HEK293T (cell line): Measurements from ENCODE around the gene CHAT.

Experiments
- CTCF ChIA-PET: fragments of 350-600 bp; formaldehyde crosslinking; extraction: SDS; loops from one replicate; lab custom pipeline; 2021; ENCODE audit warnings: antibody characterized with exemption, inconsistent platforms; lab: Yijun Ruan, JAX
- POLR2A ChIA-PET: fragments of 350-600 bp; formaldehyde crosslinking; extraction: SDS; loops from one replicate; lab custom pipeline; 2020; ENCODE audit warnings: antibody characterized with exemption, inconsistent platforms; lab: Yijun Ruan, JAX
- DNase-seq: peaks from one replicate; pipeline ENCODE4 v3.0.0; 2012; ENCODE audit warnings: mixed read lengths; ENCODE audit errors: extremely low spot score
- ARNT ChIP-seq: fragments of 450-650 bp; IDR thresholded peaks from 2 replicates; pipeline ENCODE4 v1.6.1; 2017; ENCODE audit warnings: mild to moderate bottlenecking
- BHLHE40 ChIP-seq: fragments of 450-650 bp; IDR thresholded peaks from 2 replicates; pipeline ENCODE4 v1.6.1; 2016; ENCODE audit warnings: mild to moderate bottlenecking, moderate library complexity, borderline replicate concordance
- CTBP1 ChIP-seq: fragments of 450-650 bp; IDR thresholded peaks from 2 replicates; pipeline ENCODE4 v1.6.1; 2016; ENCODE audit warnings: borderline replicate concordance
- ELF4 ChIP-seq: fragments of 450-650 bp; IDR thresholded peaks from 2 replicates; pipeline ENCODE4 v1.6.1; 2017; ENCODE audit warnings: antibody characterized with exemption
- FOXA1 ChIP-seq: fragments of 450-650 bp; IDR thresholded peaks from 2 replicates; pipeline ENCODE4 v1.6.1; 2016; ENCODE audit warnings: mild to moderate bottlenecking
- FOXK2 ChIP-seq: fragments of 450-650 bp; IDR thresholded peaks from 2 replicates; pipeline ENCODE4 v1.6.1; 2016; ENCODE audit warnings: mild to moderate bottlenecking
- FOXM1 ChIP-seq: fragments of 450-650 bp; IDR thresholded peaks from 2 replicates; pipeline ENCODE4 v1.6.1; 2017; ENCODE audit warnings: mild to moderate bottlenecking, borderline replicate concordance
- HDGF ChIP-seq: fragments of 450-650 bp; IDR thresholded peaks from 2 replicates; pipeline ENCODE4 v1.6.1; 2017; ENCODE audit warnings: antibody characterized with exemption, borderline replicate concordance
- L3MBTL2 ChIP-seq: fragments of 450-650 bp; conservative IDR thresholded peaks from 2 replicates; pipeline ENCODE4 v1.6.1; 2016; ENCODE audit warnings: mild to moderate bottlenecking
- LEF1 ChIP-seq: fragments of 450-650 bp; IDR thresholded peaks from 2 replicates; pipeline ENCODE4 v1.6.1; 2017; ENCODE audit warnings: mild to moderate bottlenecking, borderline replicate concordance
- NFRKB ChIP-seq: fragments of 450-650 bp; IDR thresholded peaks from 2 replicates; pipeline ENCODE4 v1.6.1; 2016; ENCODE audit warnings: mild to moderate bottlenecking, moderate library complexity
- PKNOX1 ChIP-seq: fragments of 450-650 bp; IDR thresholded peaks from 2 replicates; pipeline ENCODE4 v1.6.1; 2016
- SP1 ChIP-seq: fragments of 450-650 bp; IDR thresholded peaks from 2 replicates; pipeline ENCODE4 v1.6.1; 2017
- SUZ12 ChIP-seq: fragments of 450-650 bp; IDR thresholded peaks from 2 replicates; pipeline ENCODE4 v1.6.1; 2016; ENCODE audit warnings: mild to moderate bottlenecking
- TARDBP ChIP-seq: fragments of 450-650 bp; IDR thresholded peaks from 2 replicates; pipeline ENCODE4 v1.6.1; 2016
- ZNF384 ChIP-seq: fragments of 450-650 bp; IDR thresholded peaks from 2 replicates; pipeline ENCODE4 v1.6.1; 2016

Gene CHAT

GRCh38 chr10:49613882-49614241 lies at the start of gene CHAT:
CHAT (plus strand) TSS chr10:49614037; CDS start chr10:49614190, 153 bp downstream.
- DNase-seq = no peak
- CTCF ChIA-PET = no interaction called here
- POLR2A ChIA-PET = no interaction called here
- TF ChIP-seq ZNF384 = no peak

GRCh38 chr10:49564461-49565009 lies 49.3 kb upstream of the CHAT start:
- ChIA-PET POLR2A (no interaction called here), CTCF (no interaction called here)
- TF ChIP-seq PKNOX1 (no peak), L3MBTL2 (no peak), SUZ12 (no peak), FOXA1 (no peak), NFRKB (no peak), TARDBP (no peak), ARNT (no peak), LEF1 (no peak), HDGF (no peak), FOXK2 (no peak), SP1 (no peak), ELF4 (no peak), CTBP1 (no peak), BHLHE40 (no peak), ZNF384 (no peak), FOXM1 (no peak)
- no peak for DNase-seq

GRCh38 chr10:49567810-49568209 lies 46.0 kb upstream of the CHAT start:
- ChIA-PET CTCF (no interaction called here), POLR2A (no interaction called here)
- no peak for TF ChIP-seq SP1
- no peak for TF ChIP-seq ARNT
- no peak for TF ChIP-seq NFRKB
- TF ChIP-seq BHLHE40 = no peak
- no peak for TF ChIP-seq FOXA1
- no peak for TF ChIP-seq ZNF384
- TF ChIP-seq TARDBP = no peak
- no peak for TF ChIP-seq FOXM1
- no peak for TF ChIP-seq ELF4
- TF ChIP-seq HDGF = no peak
- TF ChIP-seq PKNOX1 = no peak
- TF ChIP-seq FOXK2 = no peak
- no peak for TF ChIP-seq CTBP1
- no peak for TF ChIP-seq SUZ12
- no peak for DNase-seq

- ChIA-PET CTCF (no interaction called here), POLR2A (no interaction called here)
- DNase-seq = no peak
These were observed 45.6 kb upstream of the CHAT start for GRCh38 chr10:49568235-49568634.

GRCh38 chr10:49569031-49569631 lies 44.7 kb upstream of the CHAT start:
- POLR2A ChIA-PET = no interaction called here
- DNase-seq = no peak
- TF ChIP-seq NFRKB (no peak), CTBP1 (no peak), PKNOX1 (no peak), ELF4 (no peak), BHLHE40 (no peak), SP1 (no peak), FOXM1 (no peak)
- CTCF ChIA-PET = interaction anchor here (0.7 kb wide), 1 partner anchor 60 kb away, joined by 4 read pairs; no protein-coding TSS in a partner anchor

More at GRCh38 chr10:49568235-49568634, 45.6 kb upstream of the CHAT start:
- TF ChIP-seq LEF1 (no peak), ZNF384 (no peak), FOXM1 (no peak), BHLHE40 (no peak), TARDBP (no peak), FOXA1 (no peak), PKNOX1 (no peak), NFRKB (no peak), HDGF (no peak), L3MBTL2 (no peak), CTBP1 (no peak), SP1 (no peak)

- ChIA-PET CTCF (no interaction called here), POLR2A (no interaction called here)
- TF ChIP-seq TARDBP (no peak), ARNT (no peak), HDGF (no peak), FOXA1 (no peak), CTBP1 (no peak), PKNOX1 (no peak), LEF1 (no peak), NFRKB (no peak), FOXM1 (no peak), BHLHE40 (no peak), FOXK2 (no peak), SUZ12 (no peak), SP1 (no peak), ZNF384 (no peak), ELF4 (no peak), L3MBTL2 (no peak)
These were observed 42.4 kb upstream of the CHAT start for GRCh38 chr10:49571388-49571787.

More at GRCh38 chr10:49571388-49571787, 42.4 kb upstream of the CHAT start:
- no peak for DNase-seq
